Keratinocyte (primary cell): ENCODE measurements around the gene SRGN. TPM values are rescaled to one million over a fixed set of nuclear protein-coding genes. Genes with fewer than 3 reads are reported as not detected.

Experiments
- DNase-seq: peaks from one replicate; pipeline ENCODE4 v3.0.0-alpha.2; 2011; ENCODE audit warnings: low read depth, missing footprints, low spot score
- FAIRE-seq: peaks from 2 replicates; lab custom pipeline; 2011; peaks lifted over from hg19 to GRCh38; lab: Jason Lieb, UNC
- H2AFZ ChIP-seq: 2 replicates; pipeline ENCODE4 v1.6.0; 2012; ENCODE audit warnings: low read length, control low read depth, inconsistent platforms; ENCODE audit not compliant: control insufficient read depth
- H3K27ac ChIP-seq: 2 replicates; pipeline ENCODE4 v1.5.1; 2011; ENCODE audit warnings: low read length; ENCODE audit not compliant: control insufficient read depth, insufficient read depth
- H3K27me3 ChIP-seq: 3 replicates; pipeline ENCODE4 v1.6.0; 2011; ENCODE audit warnings: low read length; ENCODE audit not compliant: control insufficient read depth, insufficient read depth; ENCODE audit errors: extremely low read depth
- H3K36me3 ChIP-seq, 2 experiments: 2 replicates in 1 of 2; 3 replicates in 1 of 2; pipeline ENCODE4 v1.5.1; 2011; ENCODE audit warnings: low read length in 2 of 2, mild to moderate bottlenecking in 1 of 2; ENCODE audit not compliant: control insufficient read depth in 2 of 2, insufficient read depth in 2 of 2; ENCODE audit errors: extremely low read depth in 1 of 2
- H3K4me1 ChIP-seq: 3 replicates; pipeline ENCODE4 v1.5.1; 2011; ENCODE audit warnings: low read length; ENCODE audit not compliant: control insufficient read depth, insufficient read depth; ENCODE audit errors: extremely low read depth
- H3K4me2 ChIP-seq: 3 replicates; pipeline ENCODE4 v1.6.0; 2011; ENCODE audit warnings: low read depth, low read length; ENCODE audit not compliant: control insufficient read depth, insufficient read depth; ENCODE audit errors: extremely low read depth
- H3K4me3 ChIP-seq, 3 experiments: fragments of 200-600 bp in 1 of 3; sonication (generic) in 1 of 3; 2 replicates in 2 of 3; 3 replicates in 1 of 3; pipeline ENCODE4 v1.5.1; 2011 to 2016; ENCODE audit warnings: low read length in 3 of 3, mild to moderate bottlenecking in 3 of 3, control low read depth in 2 of 3, inconsistent platforms in 1 of 3, low read depth in 1 of 3, mixed read lengths in 1 of 3, mixed run types in 1 of 3, moderate library complexity in 1 of 3; ENCODE audit not compliant: control insufficient read depth in 2 of 3, insufficient read depth in 2 of 3; ENCODE audit errors: extremely low read depth in 1 of 3
- H3K79me2 ChIP-seq: 2 replicates; pipeline ENCODE4 v1.6.0; 2012; ENCODE audit warnings: low read length; ENCODE audit not compliant: control insufficient read depth, insufficient read depth
- H3K9ac ChIP-seq: 3 replicates; pipeline ENCODE4 v1.6.0; 2011; ENCODE audit warnings: low read length; ENCODE audit not compliant: control insufficient read depth, insufficient read depth; ENCODE audit errors: extremely low read depth
- H3K9me1 ChIP-seq: 3 replicates; pipeline ENCODE4 v1.6.0; 2011; ENCODE audit warnings: low read length; ENCODE audit not compliant: control insufficient read depth, insufficient read depth; ENCODE audit errors: extremely low read depth
- H3K9me3 ChIP-seq: 2 replicates; pipeline ENCODE4 v1.5.1; 2012; ENCODE audit warnings: low read depth, low read length; ENCODE audit not compliant: control insufficient read depth
- H4K20me1 ChIP-seq: 3 replicates; pipeline ENCODE4 v1.6.0; 2011; ENCODE audit warnings: low read length; ENCODE audit not compliant: control insufficient read depth, insufficient read depth; ENCODE audit errors: extremely low read depth
- EZH2 ChIP-seq: IDR thresholded peaks from one replicate; pipeline ENCODE4 v1.6.1; 2012; ENCODE audit warnings: inconsistent platforms, mild to moderate bottlenecking, low read length, moderate library complexity
- dilution Hi-C: fragments of 300-500 bp; cut with MboI; formaldehyde crosslinking; loops from one replicate; pipeline ENCODE4 v1.7.0; 2020; ENCODE audit warnings: low sequenced_read_pairs; ENCODE audit not compliant: extremely low pct_ligation_motif_present
- polyA plus RNA-seq, 5 experiments: library from polyadenylated mRNA; depleted of rRNA in 3 of 5; stranded (reverse) in 3 of 5; stranded (forward) in 1 of 5; unstranded in 1 of 5; fragments of >200 nt; gene quantifications; 1 replicate in 1 of 5; 2 replicates in 3 of 5; 3 replicates in 1 of 5; pipeline versions ENCODE4 v1.2.1 to v1.2.3, GENCODE V29; 2011 to 2012; ENCODE audit warnings: missing spikeins in 2 of 5, low read depth in 1 of 5, low replicate concordance in 1 of 5
- TF ChIP-seq, protein P1 (sequence below), 3 experiments: IDR thresholded peaks in 1 of 3; conservative IDR thresholded peaks in 1 of 3; optimal IDR thresholded peaks in 1 of 3; 2 replicates in 2 of 3; 3 replicates in 1 of 3; pipeline versions ENCODE3 to v1.5.1; 2011; ENCODE audit warnings: low read length in 3 of 3, mild to moderate bottlenecking in 3 of 3, moderate library complexity in 2 of 3, control low read depth in 1 of 3, inconsistent platforms in 1 of 3; ENCODE audit not compliant: insufficient read depth in 2 of 3; ENCODE audit errors: extremely low read depth in 1 of 3

The SRGN gene
- polyA plus RNA-seq, 1 donor (not counting 4 experiments of a cell fraction or from before 2014, with no cell fraction given), result 2.1 TPM

DNA sequence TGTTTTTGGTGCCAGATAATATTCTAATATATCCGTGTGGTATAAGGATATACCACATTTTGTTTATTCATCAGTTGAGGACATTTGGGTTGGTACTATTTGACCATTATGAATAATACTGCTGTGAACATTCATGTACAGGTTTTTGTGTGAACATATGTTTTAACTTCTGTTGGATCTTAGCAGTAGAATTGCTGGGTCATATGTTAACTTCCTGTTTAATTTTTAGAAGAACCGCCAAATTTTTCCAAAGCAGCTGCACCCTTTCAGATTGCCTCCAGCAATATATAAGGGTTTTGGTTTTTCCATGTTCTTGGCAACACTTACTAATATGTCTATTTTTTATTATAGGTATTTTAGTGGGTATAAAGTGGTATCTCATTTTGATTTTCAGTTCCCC lies 58.9 kb downstream of the SRGN start:
- peaks cover 3% of the 10 kb centered on the region for H3K4me1 ChIP-seq
- H3K27me3 ChIP-seq, result no peaks in the 10 kb centered on the region
- peaks cover 51% of the 10 kb centered on the region for H3K79me2 ChIP-seq
- no peak overlapping the region for H3K4me2 ChIP-seq
- DNase-seq (no peak), FAIRE-seq (no peak)
- peaks cover 0 to 3% of the 10 kb centered on the region in 2 experiments for H3K36me3 ChIP-seq
- no peaks in the 10 kb centered on the region for H4K20me1 ChIP-seq
- dilution Hi-C loops, result no loop called here
- no peak for TF ChIP-seq EZH2
- TF ChIP-seq, protein P1, sequence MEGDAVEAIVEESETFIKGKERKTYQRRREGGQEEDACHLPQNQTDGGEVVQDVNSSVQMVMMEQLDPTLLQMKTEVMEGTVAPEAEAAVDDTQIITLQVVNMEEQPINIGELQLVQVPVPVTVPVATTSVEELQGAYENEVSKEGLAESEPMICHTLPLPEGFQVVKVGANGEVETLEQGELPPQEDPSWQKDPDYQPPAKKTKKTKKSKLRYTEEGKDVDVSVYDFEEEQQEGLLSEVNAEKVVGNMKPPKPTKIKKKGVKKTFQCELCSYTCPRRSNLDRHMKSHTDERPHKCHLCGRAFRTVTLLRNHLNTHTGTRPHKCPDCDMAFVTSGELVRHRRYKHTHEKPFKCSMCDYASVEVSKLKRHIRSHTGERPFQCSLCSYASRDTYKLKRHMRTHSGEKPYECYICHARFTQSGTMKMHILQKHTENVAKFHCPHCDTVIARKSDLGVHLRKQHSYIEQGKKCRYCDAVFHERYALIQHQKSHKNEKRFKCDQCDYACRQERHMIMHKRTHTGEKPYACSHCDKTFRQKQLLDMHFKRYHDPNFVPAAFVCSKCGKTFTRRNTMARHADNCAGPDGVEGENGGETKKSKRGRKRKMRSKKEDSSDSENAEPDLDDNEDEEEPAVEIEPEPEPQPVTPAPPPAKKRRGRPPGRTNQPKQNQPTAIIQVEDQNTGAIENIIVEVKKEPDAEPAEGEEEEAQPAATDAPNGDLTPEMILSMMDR (optimal IDR thresholded peaks at IDR 0.05 in 1 of 3, IDR thresholded peaks at IDR 0.05 in 1 of 3, conservative IDR thresholded peaks at IDR 0.05 in 1 of 3; ENCODE audit: extremely low read depth in 1 of 3, insufficient read depth in 2 of 3, low read length in 3 of 3), result no peak
- no peaks in the 10 kb centered on the region for H3K9me1 ChIP-seq
- no peak overlapping the region for H3K27ac ChIP-seq
- H3K9me3 ChIP-seq, result no peaks in the 10 kb centered on the region
- no peak overlapping the region for H3K4me3 ChIP-seq
- H2AFZ ChIP-seq, result no peak overlapping the region
- no peak overlapping the region for H3K9ac ChIP-seq

DNA sequence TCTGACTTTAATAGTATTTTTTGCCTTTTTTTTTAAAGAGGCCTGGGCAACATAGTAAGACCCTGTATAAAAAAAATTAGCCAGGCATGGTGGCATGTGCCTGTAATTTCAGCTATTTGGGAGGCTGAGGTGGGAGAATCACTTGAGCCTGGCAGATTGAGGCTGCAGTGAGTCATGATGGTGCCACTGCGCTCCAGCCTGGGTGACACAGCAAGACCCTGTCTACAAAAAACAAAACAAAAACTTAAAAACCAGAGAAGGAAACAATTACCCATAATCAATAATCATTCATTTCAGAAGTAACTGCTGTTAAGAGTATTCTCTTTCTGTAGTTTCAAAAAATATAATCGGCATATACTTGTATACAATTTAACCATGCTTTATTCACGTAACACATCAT lies 64.1 kb downstream of the SRGN start:
- no peak overlapping the region for H3K9ac ChIP-seq
- no peak overlapping the region for H2AFZ ChIP-seq
- H4K20me1 ChIP-seq, result no peaks in the 10 kb centered on the region
- dilution Hi-C loops, result no loop called here
- FAIRE-seq (no peak), DNase-seq (no peak)
- H3K9me3 ChIP-seq, result no peaks in the 10 kb centered on the region
- no peaks in the 10 kb centered on the region for H3K4me1 ChIP-seq
- H3K27me3 ChIP-seq, result no peaks in the 10 kb centered on the region
- peaks cover 18% of the 10 kb centered on the region for H3K79me2 ChIP-seq
- H3K27ac ChIP-seq, result no peak overlapping the region
- no peak overlapping the region for H3K4me3 ChIP-seq
- no peaks in the 10 kb centered on the region for H3K36me3 ChIP-seq
- no peak overlapping the region for H3K4me2 ChIP-seq
- TF ChIP-seq, protein P1 (optimal IDR thresholded peaks at IDR 0.05 in 1 of 3, IDR thresholded peaks at IDR 0.05 in 1 of 3, conservative IDR thresholded peaks at IDR 0.05 in 1 of 3; ENCODE audit: extremely low read depth in 1 of 3, insufficient read depth in 2 of 3, low read length in 3 of 3), result no peak
- TF ChIP-seq EZH2, result no peak
- no peaks in the 10 kb centered on the region for H3K9me1 ChIP-seq
